OCI-LY3 (cell line): ENCODE data around the gene EIF3A.

ENCODE experiments used
- EZH2phosphoT487 ChIP-seq: fragments of 200-600 bp; shearing (Covaris generic); IDR thresholded peaks from 2 replicates; pipeline ENCODE4 v1.6.1; 2018; ENCODE audit warnings: antibody characterized with exemption, mixed run types, low read depth
- TF ChIP-seq, protein P1 (sequence below): fragments of 200-600, 300-600 bp; sonication (generic); IDR thresholded peaks from 2 replicates; pipeline ENCODE4 v1.5.1; 2014; ENCODE audit warnings: antibody characterized with exemption, low read length, low read depth

- TF ChIP-seq, protein P1, sequence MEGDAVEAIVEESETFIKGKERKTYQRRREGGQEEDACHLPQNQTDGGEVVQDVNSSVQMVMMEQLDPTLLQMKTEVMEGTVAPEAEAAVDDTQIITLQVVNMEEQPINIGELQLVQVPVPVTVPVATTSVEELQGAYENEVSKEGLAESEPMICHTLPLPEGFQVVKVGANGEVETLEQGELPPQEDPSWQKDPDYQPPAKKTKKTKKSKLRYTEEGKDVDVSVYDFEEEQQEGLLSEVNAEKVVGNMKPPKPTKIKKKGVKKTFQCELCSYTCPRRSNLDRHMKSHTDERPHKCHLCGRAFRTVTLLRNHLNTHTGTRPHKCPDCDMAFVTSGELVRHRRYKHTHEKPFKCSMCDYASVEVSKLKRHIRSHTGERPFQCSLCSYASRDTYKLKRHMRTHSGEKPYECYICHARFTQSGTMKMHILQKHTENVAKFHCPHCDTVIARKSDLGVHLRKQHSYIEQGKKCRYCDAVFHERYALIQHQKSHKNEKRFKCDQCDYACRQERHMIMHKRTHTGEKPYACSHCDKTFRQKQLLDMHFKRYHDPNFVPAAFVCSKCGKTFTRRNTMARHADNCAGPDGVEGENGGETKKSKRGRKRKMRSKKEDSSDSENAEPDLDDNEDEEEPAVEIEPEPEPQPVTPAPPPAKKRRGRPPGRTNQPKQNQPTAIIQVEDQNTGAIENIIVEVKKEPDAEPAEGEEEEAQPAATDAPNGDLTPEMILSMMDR = no peak
- no peak for TF ChIP-seq EZH2phosphoT487
These were observed 22.8 kb upstream of the EIF3A start for GRCh38 chr10:119103241-119103902.
